HepG2 (cell line): ENCODE data around the gene TUBA4B. TPM values are rescaled to one million over a fixed set of nuclear protein-coding genes. Genes with fewer than 3 reads are reported as not detected.

Experiments
- FOXC1 ChIP-seq: sonication (generic); formaldehyde crosslinking; IDR thresholded peaks from 2 replicates; pipeline ENCODE4 v1.8.0; 2022; ENCODE audit warnings: mild to moderate bottlenecking, missing genetic modification reagents, borderline replicate concordance
- GATAD1 ChIP-seq: IDR thresholded peaks from 2 replicates; pipeline ENCODE4 v1.6.1; 2016; ENCODE audit warnings: missing genetic modification reagents, missing compliant biosample characterization
- NFYC ChIP-seq: IDR thresholded peaks from 2 replicates; pipeline ENCODE4 v1.6.1; 2016; ENCODE audit warnings: missing genetic modification reagents, missing compliant biosample characterization
- SNAI1 ChIP-seq: sonication (generic); formaldehyde crosslinking; IDR thresholded peaks from 2 replicates; pipeline ENCODE4 v1.5.0; 2020; ENCODE audit warnings: mild to moderate bottlenecking, missing genetic modification reagents, borderline replicate concordance
- SP4 ChIP-seq: sonication (generic); formaldehyde crosslinking; IDR thresholded peaks from 2 replicates; pipeline ENCODE4 v1.8.1; 2023; ENCODE audit warnings: mild to moderate bottlenecking, missing genetic modification reagents
- ZBTB40 ChIP-seq, 2 experiments: fragments of 450-650 bp in 1 of 2; sonication (generic) in 1 of 2; formaldehyde crosslinking in 1 of 2; IDR thresholded peaks; 2 replicates each; pipeline versions ENCODE4 v1.6.1 to v1.8.0; 2016 to 2022; ENCODE audit warnings: antibody characterized with exemption in 1 of 2, mild to moderate bottlenecking in 1 of 2, missing genetic modification reagents in 1 of 2
- ZNF430 ChIP-seq: sonication (generic); formaldehyde crosslinking; IDR thresholded peaks from 2 replicates; pipeline ENCODE4 v1.9.0; 2021; ENCODE audit warnings: mild to moderate bottlenecking, missing genetic modification reagents
- ZNF609 ChIP-seq: sonication (generic); formaldehyde crosslinking; IDR thresholded peaks from 2 replicates; pipeline ENCODE4 v1.4.0; 2020; ENCODE audit warnings: mild to moderate bottlenecking, missing genetic modification reagents, borderline replicate concordance
- polyA plus RNA-seq, 8 experiments: library from polyadenylated mRNA; depleted of rRNA in 3 of 8; stranded (reverse) in 7 of 8; unstranded in 1 of 8; fragments of >200 nt; fragmentation: Illumina TruSeq in 4 of 8; extraction: Trizol in 4 of 8; gene quantifications; 2 replicates each; pipeline versions ENCODE4 v1.2.1 to v1.2.3, GENCODE V29; 2011 to 2016; ENCODE audit warnings: low read depth in 4 of 8, missing spikeins in 1 of 8, mixed read lengths in 1 of 8; ENCODE audit not compliant: insufficient read depth in 1 of 8
- total RNA-seq, 5 experiments: library from RNA; depleted of rRNA; stranded (reverse); fragments of >200 nt; fragmentation: Illumina TruSeq; extraction: Trizol; gene quantifications; 2 replicates each; pipeline ENCODE4 v1.2.3, GENCODE V29; 2016; ENCODE audit warnings: low read depth in 1 of 5

Gene TUBA4B
- total and polyA plus RNA-seq, 2 of the 13 experiments (the other 11 are each of a cell fraction or from before 2014, with no cell fraction given), result 0.18 to 0.22 TPM

GRCh38 chr2:219245148-219245898, 7.7 kb upstream of the TUBA4B start, which contains the start of the genes GLB1L and STK16 (continued):
- TF ChIP-seq ZBTB40 (IDR thresholded peaks at IDR 0.05) (peak; percentile 35), ZBTB40 (CRISPR knock-in tag; IDR thresholded peaks at IDR 0.05) (peak; percentile 90), SP4 (CRISPR knock-in tag) (peak; percentile 89), ZNF609 (CRISPR knock-in tag) (peak; percentile 77), GATAD1 (CRISPR knock-in tag) (peak; percentile 99), FOXC1 (CRISPR knock-in tag) (peak; percentile 97), ZNF430 (peak; percentile 91), NFYC (CRISPR knock-in tag) (peak; percentile 40; the same call in 1 of the 2 replicates), SNAI1 (peak; percentile 72; the same call in 1 of the 2 replicates)
